Upper lobe of left lung (tissue), 6 donors: ENCODE results near the gene NAP1L3. TPM values are rescaled to one million over a fixed set of nuclear protein-coding genes. Genes with fewer than 3 reads are reported as not detected.

Experiments used
- ATAC-seq, 2 donors: fragments of 200-7000 bp; cut with Tn5 transposase; one replicate each; pipeline ENCODE4 v1.9.1; 2022; ENCODE audit warnings: mild to moderate bottlenecking in 2 of 2, moderate library complexity in 2 of 2; ENCODE audit not compliant: low FRiP score in 2 of 2
- DNase-seq, 2 donors: peaks; one replicate each; pipeline ENCODE4 v3.0.0-alpha.2; 2019 to 2020
- H3K27ac ChIP-seq, 4 donors: fragments of 200-600 bp; sonication (generic); one replicate each; pipeline ENCODE4 v1.5.1; 2016 to 2019
- H3K27me3 ChIP-seq, 4 donors: fragments of 200-600 bp; sonication (generic); one replicate each; pipeline ENCODE4 v1.5.1; 2017 to 2019
- H3K36me3 ChIP-seq, 4 donors: fragments of 200-600 bp; sonication (generic); one replicate each; pipeline ENCODE4 v1.5.1; 2016 to 2019
- H3K4me1 ChIP-seq, 4 donors: fragments of 200-600 bp; sonication (generic); one replicate each; pipeline ENCODE4 v1.5.1; 2018 to 2019
- H3K4me3 ChIP-seq, 4 donors: fragments of 200-600 bp; sonication (generic); one replicate each; pipeline ENCODE4 v1.5.1; 2017 to 2019; ENCODE audit warnings: mild to moderate bottlenecking in 2 of 4, moderate library complexity in 1 of 4
- H3K9me3 ChIP-seq, 4 donors: fragments of 200-600 bp; sonication (generic); one replicate each; pipeline ENCODE4 v1.5.1; 2018 to 2019
- EP300 ChIP-seq, 4 donors: sonication (generic); formaldehyde crosslinking; IDR thresholded peaks; one replicate each; pipeline ENCODE4 v1.5.1; 2017; ENCODE audit warnings: antibody characterized with exemption in 4 of 4, control low read depth in 2 of 4
- POLR2A ChIP-seq, 4 donors: fragments of 450-650 bp; IDR thresholded peaks; one replicate each; pipeline ENCODE4 v1.5.1; 2016 to 2017; ENCODE audit warnings: antibody characterized with exemption in 4 of 4, mild to moderate bottlenecking in 2 of 4
- POLR2AphosphoS5 ChIP-seq, 2 donors: sonication (generic); formaldehyde crosslinking; IDR thresholded peaks; one replicate each; pipeline ENCODE4 v1.5.1; 2017; ENCODE audit warnings: antibody characterized with exemption in 2 of 2
- WGBS, 2 donors: methylation state at CpG; one replicate each; pipeline ENCODE4 v1.1.5; 2017 to 2018; 5-methylcytosine and 5-hydroxymethylcytosine counted together
- total RNA-seq, 6 donors: library from RNA; depleted of rRNA in 4 of 6; stranded (reverse); fragments of >200 nt in 4 of 6; gene quantifications; one replicate each; pipeline versions ENCODE4 v1.1.0 to v1.2.1, GENCODE V29; 2016 to 2021
- TF ChIP-seq, protein P1 (sequence below), 6 experiments: fragments of 450-650 bp in 4 of 6; fragments of 200-600 bp in 2 of 6; sonication (generic) in 2 of 6; IDR thresholded peaks; one replicate each; pipeline ENCODE4 v1.5.1; 2016 to 2019; ENCODE audit warnings: antibody characterized with exemption in 6 of 6
- donor health status: DM: no; HTN: no; CAD: no; lungs with moderate emphysema.
- donor health status: DM: no; HTN: yes; CAD: no; lungs with severe emphysema.

The NAP1L3 gene, protein sequence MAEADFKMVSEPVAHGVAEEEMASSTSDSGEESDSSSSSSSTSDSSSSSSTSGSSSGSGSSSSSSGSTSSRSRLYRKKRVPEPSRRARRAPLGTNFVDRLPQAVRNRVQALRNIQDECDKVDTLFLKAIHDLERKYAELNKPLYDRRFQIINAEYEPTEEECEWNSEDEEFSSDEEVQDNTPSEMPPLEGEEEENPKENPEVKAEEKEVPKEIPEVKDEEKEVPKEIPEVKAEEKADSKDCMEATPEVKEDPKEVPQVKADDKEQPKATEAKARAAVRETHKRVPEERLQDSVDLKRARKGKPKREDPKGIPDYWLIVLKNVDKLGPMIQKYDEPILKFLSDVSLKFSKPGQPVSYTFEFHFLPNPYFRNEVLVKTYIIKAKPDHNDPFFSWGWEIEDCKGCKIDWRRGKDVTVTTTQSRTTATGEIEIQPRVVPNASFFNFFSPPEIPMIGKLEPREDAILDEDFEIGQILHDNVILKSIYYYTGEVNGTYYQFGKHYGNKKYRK
- total RNA-seq: 1 to 10 TPM in 1 of 6 donors, under 1 TPM in 4, not detected in 1; 0.59 to 1.8 (median 0.76) TPM

DNA sequence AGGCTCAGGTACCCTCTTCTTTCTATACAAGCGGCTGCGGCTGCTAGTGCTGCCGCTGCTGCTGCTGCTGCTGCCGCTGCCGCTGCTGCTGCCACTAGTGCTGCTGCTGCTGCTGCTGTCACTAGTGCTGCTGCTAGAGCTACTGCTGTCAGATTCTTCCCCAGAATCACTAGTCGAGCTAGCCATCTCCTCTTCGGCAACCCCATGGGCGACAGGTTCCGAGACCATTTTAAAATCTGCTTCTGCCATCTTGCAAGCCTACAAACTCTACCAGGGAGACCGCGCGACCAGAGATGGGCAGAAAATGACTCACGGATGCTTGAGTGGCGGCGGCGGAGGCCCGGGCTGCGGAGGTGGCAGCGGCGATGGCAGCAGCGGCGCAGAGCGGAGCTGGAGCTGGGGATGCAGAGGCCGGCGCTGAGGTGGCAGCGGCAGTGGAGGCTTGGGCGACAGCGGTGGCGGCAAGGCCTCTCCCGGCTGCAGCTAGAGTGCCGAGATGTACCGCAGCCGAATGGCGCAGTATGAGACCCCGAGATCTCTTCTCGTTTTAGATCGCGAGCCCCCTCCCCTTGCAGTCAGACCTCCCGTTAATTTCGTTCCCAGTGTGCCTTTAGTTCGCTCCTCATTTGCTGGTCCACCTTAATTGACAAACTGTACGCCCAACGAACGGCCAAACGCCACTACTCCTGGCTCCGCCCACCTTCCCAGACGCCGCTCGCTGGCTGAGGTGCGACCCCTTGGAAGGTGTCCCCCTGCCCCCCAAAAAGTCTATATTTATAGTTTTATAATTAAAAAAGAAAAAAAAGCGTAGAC, at the start of gene NAP1L3:
TSS of gene NAP1L3 (minus strand) at position 523 of the 813 bp plus-strand sequence. CDS start at position 249, 274 bp downstream.
- Histone ChIP-seq H3K27me3 (no peaks in the 10 kb centered on the region), H3K9me3 (no peaks in the 10 kb centered on the region), H3K36me3 (no peaks in the 10 kb centered on the region), H3K27ac (peak within 1 kb of the TSS in 2 of 4 donors; percentile 13 to 42), H3K4me1 (peaks cover 0 to 12% (median 3%) of the 10 kb centered on the region in 4 donors), H3K4me3 (peak within 1 kb of the TSS; percentile 13 to 61 (median 48))
- TF ChIP-seq POLR2A (IDR thresholded peaks at IDR 0.05) (no peak), POLR2AphosphoS5 (IDR thresholded peaks at IDR 0.05) (no peak), EP300 (IDR thresholded peaks at IDR 0.05) (no peak)
- DNase-seq (peak; percentile 38 to 86), ATAC-seq (peak; percentile 76 to 97)
- WGBS, 2 donors: 1 to 4% methylated on average over 17 to 51 of the region's 51 CpGs

DNA sequence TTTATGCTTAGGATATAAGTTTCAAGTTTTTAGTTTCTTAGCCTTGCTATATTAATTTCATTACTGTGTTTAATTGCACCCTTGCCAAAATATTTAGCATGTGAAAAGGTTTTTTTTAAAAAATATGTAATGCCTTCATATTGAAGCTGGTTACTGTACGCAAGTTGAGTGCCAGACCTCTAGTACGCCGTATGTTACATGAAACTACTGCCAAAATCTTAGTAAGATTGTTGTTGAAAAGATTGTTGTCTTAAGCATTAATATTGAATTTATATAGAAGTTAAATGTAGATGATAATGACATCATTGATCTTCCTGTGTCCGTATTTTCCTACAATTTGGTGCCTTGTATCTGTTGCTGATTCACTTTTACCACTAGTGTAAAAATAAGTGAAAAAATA, 37.7 kb upstream of the NAP1L3 start:
- TF ChIP-seq POLR2A (IDR thresholded peaks at IDR 0.05): no peak
- TF ChIP-seq, protein P1, sequence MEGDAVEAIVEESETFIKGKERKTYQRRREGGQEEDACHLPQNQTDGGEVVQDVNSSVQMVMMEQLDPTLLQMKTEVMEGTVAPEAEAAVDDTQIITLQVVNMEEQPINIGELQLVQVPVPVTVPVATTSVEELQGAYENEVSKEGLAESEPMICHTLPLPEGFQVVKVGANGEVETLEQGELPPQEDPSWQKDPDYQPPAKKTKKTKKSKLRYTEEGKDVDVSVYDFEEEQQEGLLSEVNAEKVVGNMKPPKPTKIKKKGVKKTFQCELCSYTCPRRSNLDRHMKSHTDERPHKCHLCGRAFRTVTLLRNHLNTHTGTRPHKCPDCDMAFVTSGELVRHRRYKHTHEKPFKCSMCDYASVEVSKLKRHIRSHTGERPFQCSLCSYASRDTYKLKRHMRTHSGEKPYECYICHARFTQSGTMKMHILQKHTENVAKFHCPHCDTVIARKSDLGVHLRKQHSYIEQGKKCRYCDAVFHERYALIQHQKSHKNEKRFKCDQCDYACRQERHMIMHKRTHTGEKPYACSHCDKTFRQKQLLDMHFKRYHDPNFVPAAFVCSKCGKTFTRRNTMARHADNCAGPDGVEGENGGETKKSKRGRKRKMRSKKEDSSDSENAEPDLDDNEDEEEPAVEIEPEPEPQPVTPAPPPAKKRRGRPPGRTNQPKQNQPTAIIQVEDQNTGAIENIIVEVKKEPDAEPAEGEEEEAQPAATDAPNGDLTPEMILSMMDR (IDR thresholded peaks at IDR 0.05): no peak
- no peak for TF ChIP-seq EP300 (IDR thresholded peaks at IDR 0.05)
- TF ChIP-seq POLR2AphosphoS5 (IDR thresholded peaks at IDR 0.05): no peak
- WGBS, 2 donors: 88 to 90% methylated on average over 4 of the region's 4 CpGs
- Histone ChIP-seq H3K9me3 (no peaks in the 10 kb centered on the region), H3K27ac (no peak overlapping the region), H3K4me3 (no peak overlapping the region), H3K4me1 (no peaks in the 10 kb centered on the region), H3K36me3 (no peaks in the 10 kb centered on the region), H3K27me3 (no peaks in the 10 kb centered on the region)
- no peak for DNase-seq
- ATAC-seq: no peak

DNA sequence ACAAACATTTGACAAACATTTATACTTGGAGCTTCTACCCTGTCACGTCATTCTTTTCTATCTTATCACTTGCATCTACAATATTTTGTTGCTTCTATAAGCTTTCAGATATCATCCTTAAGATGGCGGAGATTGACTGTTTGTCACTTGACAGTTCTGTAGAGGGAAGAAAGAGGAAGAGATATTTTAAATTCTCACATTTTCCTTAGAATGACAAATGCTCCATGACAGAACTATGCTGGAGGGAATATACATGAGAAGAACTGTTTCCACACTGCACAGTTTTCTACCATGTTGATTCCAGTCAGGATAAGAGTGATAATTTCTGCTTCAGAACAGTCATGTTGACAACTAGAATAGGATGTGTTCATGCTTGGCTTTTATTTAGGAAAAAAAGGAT, 30.3 kb upstream of the NAP1L3 start:
- Histone ChIP-seq H3K27ac (no peak overlapping the region), H3K4me3 (no peak overlapping the region), H3K9me3 (no peaks in the 10 kb centered on the region), H3K36me3 (no peaks in the 10 kb centered on the region), H3K27me3 (no peaks in the 10 kb centered on the region), H3K4me1 (no peaks in the 10 kb centered on the region)
- WGBS, 2 donors: 70 to 72% methylated on average over 2 of the region's 2 CpGs
- TF ChIP-seq POLR2A (IDR thresholded peaks at IDR 0.05) (no peak), POLR2AphosphoS5 (IDR thresholded peaks at IDR 0.05) (no peak), EP300 (IDR thresholded peaks at IDR 0.05) (no peak)
- TF ChIP-seq, protein P1 (IDR thresholded peaks at IDR 0.05): no peak
- DNase-seq: no peak
- no peak for ATAC-seq

DNA sequence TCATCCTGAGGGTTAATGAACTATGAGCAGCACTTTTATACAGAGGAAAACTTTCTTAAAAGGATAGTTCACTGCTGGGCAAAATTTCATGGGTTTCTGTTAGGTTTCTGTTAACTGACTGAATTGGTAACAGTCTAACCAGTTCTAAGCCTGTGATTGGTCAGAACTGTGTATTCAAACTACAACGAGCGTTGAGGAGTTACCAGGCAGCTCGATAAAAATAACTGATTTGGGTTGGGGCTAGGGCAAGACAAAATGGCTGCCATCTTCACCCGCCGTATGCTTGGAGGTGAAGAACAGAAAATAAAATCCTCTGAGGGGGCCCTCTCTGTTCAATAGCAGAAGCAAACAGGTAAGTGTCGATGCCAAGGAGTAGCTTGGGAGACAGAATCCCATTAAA, 22.6 kb upstream of the NAP1L3 start:
- DNase-seq: no peak
- ATAC-seq: no peak

More for the DNA sequence above, 22.6 kb upstream of the NAP1L3 start:
- H3K9me3 ChIP-seq: no peaks in the 10 kb centered on the region
- H3K4me1 ChIP-seq: no peaks in the 10 kb centered on the region
- TF ChIP-seq EP300 (IDR thresholded peaks at IDR 0.05) (no peak), POLR2AphosphoS5 (IDR thresholded peaks at IDR 0.05) (no peak), POLR2A (IDR thresholded peaks at IDR 0.05) (no peak)
- TF ChIP-seq, protein P1 (IDR thresholded peaks at IDR 0.05): no peak
- 92 to 93% methylated on average over 6 of the region's 6 CpGs for WGBS, 2 donors
- no peaks in the 10 kb centered on the region for H3K27me3 ChIP-seq
- H3K36me3 ChIP-seq: no peaks in the 10 kb centered on the region
- no peak overlapping the region for H3K4me3 ChIP-seq
- no peak overlapping the region for H3K27ac ChIP-seq
